Lower leg skin (tissue), 4 donors: Measurements from ENCODE around the gene LETM1. TPM values are rescaled to one million over a fixed set of nuclear protein-coding genes. Genes with fewer than 3 reads are reported as not detected.
"Not testable (repeated sequence)": the region's sequence is repeated elsewhere in the genome, so short reads cannot be mapped to it uniquely, and the experiment has no call there.

ENCODE experiments used
- DNase-seq, 2 donors: peaks; one replicate each; pipeline ENCODE4 v3.0.0-alpha.2; 2019; ENCODE audit warnings: low spot score in 2 of 2
- H3K4me3 ChIP-seq: fragments of 200-600 bp; sonication (generic); 2 replicates; pipeline ENCODE4 v1.5.1; 2017; ENCODE audit warnings: mild to moderate bottlenecking, low read depth; ENCODE audit not compliant: poor library complexity, severe bottlenecking
- CTCF ChIP-seq, 3 donors: fragments of 450-650 bp; IDR thresholded peaks; one replicate each; pipeline ENCODE4 v1.5.1; 2016; ENCODE audit warnings: antibody characterized with exemption in 3 of 3, mild to moderate bottlenecking in 3 of 3, moderate library complexity in 2 of 3
- POLR2A ChIP-seq, 2 donors: fragments of 450-650 bp; IDR thresholded peaks; one replicate each; pipeline ENCODE4 v1.6.1; 2016 to 2017; ENCODE audit warnings: antibody characterized with exemption in 2 of 2, mild to moderate bottlenecking in 1 of 2, moderate library complexity in 1 of 2
- WGBS, 2 donors: methylation state at CpG; one replicate each; pipeline ENCODE4 v1.1.5; 2018; 5-methylcytosine and 5-hydroxymethylcytosine counted together
- intact Hi-C: fragments of 100-400 bp; cut with DNase I; formaldehyde crosslinking; loops from one replicate; pipeline ENCODE4 v1.15.0; 2023; ENCODE audit warnings: low total_unique reads
- total RNA-seq, 4 donors: library from RNA; depleted of rRNA; stranded (reverse); fragments of >200 nt; gene quantifications; one replicate each; pipeline ENCODE4 v1.1.0, GENCODE V29; 2016

Gene LETM1
- total RNA-seq, 4 donors from 2014 or later, result 27.2 to 49.9 (median 39.0) TPM

DNA sequence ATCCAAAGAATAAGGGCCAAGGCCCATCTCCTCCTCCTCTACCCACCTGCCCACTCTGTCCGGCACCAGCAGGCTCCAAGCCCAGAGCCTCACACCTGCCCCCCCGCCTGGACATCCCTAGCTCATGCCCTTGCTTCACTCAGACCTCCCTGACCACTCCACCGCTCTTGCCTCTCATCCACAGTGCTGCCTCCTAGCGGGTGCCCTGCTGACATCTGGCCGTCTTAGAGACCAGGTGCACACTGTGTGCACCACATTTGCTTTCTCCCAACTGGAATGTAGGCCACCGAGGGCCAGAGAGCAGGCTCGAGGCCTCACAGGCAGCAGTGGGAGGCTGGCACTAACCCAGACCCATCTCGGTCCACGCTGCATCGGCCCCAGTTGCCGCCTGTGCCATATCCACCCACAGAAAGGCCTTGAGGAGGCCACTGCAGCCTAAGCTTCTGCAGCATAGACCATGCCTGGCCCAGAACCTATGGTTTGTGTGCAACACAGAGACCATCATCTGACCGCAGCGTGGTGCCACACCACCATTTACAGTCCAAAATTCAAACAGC, 13.5 kb downstream of the LETM1 start:
- DNase-seq, result no peak
- H3K4me3 ChIP-seq, result no peak overlapping the region
- TF ChIP-seq CTCF (IDR thresholded peaks at IDR 0.05), result no peak
- TF ChIP-seq POLR2A (IDR thresholded peaks at IDR 0.05), result no peak
- 91 to 95% methylated on average over 13 of the region's 13 CpGs for WGBS, 2 donors
- intact Hi-C loops, result no loop called here

DNA sequence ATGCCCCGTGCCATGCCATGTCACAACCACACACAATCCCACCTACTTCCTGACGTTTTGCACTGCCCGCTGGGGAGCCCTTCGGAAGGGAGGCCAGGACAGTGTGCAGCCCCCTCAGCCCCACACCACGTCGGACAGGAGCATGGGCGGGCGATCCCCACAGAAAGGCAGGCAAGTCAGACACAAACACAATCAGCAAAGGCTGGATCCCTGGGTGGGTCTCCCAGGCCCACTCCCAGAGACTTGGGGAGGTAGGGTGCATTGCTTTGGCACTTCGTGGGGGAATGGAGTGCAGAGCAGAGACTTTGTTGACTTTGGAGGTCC, 14.1 kb downstream of the LETM1 start:
- no peak for DNase-seq
- no peak overlapping the region for H3K4me3 ChIP-seq
- intact Hi-C loops, result no loop called here
- WGBS, 2 donors, result 89 to 92% methylated on average over 9 of the region's 9 CpGs
- TF ChIP-seq POLR2A (IDR thresholded peaks at IDR 0.05), result no peak
- no peak for TF ChIP-seq CTCF (IDR thresholded peaks at IDR 0.05)

DNA sequence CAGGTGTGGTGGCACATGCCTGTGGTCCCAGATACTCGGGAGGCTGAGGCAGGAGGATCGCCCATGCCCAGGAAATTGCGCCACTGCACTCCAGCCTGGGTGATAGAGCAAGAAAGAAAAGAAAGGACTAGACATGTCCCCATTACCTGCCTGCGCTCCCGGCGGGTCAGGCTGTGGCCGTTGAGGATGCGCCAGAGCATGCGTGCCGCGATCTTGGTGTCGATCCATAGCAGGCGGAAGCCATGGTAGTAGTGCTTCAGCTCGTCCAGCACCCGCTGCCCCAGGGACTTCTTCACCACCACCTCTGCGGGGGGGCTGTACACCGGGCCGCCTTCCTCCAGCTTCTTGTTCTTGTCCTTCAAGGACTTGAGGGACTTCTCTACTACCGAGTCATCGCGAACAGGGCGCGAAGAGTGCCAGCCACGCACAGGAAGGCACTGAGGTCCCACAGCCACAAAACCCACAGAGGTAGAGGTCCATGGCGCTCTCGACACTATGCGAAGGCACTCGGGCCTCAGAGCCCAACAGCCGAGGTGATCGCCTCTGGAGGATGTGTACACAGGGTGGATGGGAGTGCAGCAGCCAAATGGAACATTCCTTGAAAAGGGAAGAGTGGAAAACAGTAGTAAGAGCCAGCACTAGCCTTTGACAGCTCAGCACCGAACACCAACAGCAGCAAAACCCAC, 14.6 kb downstream of the LETM1 start:
- WGBS, 2 donors, result 92 to 93% methylated on average over 31 of the region's 31 CpGs
- TF ChIP-seq CTCF (IDR thresholded peaks at IDR 0.05) (no peak), POLR2A (IDR thresholded peaks at IDR 0.05) (no peak)
- intact Hi-C loops, result no loop called here
- no peak for DNase-seq
- H3K4me3 ChIP-seq, result no peak overlapping the region

DNA sequence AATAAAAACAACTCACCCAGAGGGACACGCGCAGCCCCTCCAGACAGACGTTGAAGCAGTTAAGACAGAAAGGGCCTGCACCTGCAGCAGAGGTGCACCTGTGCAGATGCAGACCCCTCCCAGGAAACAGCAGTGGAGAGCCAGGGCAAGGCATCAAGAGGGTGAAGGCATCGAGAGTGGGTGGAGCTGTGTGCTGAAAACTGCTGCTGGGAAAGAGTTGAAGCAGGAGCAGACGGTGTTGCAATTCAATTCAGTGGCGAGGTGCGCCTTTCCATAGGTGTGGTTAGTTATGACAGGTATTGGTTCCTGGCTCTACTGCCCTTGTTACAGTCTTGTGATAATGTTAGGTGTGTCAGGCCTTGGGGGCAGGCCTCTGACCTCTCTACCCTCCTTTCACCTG, 16.7 kb downstream of the LETM1 start:
- WGBS, 2 donors, result 75 to 83% methylated on average over 7 of the region's 7 CpGs
- no peak overlapping the region for H3K4me3 ChIP-seq
- intact Hi-C loops, result no loop called here
- DNase-seq, result no peak
- TF ChIP-seq CTCF (IDR thresholded peaks at IDR 0.05) (no peak), POLR2A (IDR thresholded peaks at IDR 0.05) (no peak)

DNA sequence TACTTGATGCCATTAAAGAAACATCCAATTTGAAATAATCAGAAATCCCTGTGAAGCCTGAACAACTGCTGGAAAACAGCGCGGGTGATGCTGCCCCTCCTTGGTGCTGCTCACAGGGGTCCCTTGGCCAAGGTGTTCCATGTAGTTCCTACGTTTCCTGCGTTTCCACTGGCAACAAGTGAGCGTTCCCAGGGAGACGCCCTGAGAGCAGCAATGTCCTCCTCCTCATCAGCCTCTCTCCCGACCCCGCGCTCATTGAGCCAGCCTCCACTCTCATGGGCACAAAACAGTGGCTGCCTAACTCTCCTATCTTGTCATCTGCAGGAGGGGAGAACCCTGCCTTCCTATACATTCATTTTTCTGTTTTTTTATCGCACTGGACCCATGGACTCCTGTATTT, 18.9 kb downstream of the LETM1 start:
- WGBS, 2 donors, result 91 to 95% methylated on average over 10 of the region's 10 CpGs
- TF ChIP-seq CTCF (IDR thresholded peaks at IDR 0.05) (no peak), POLR2A (IDR thresholded peaks at IDR 0.05) (no peak)
- DNase-seq, result no peak
- intact Hi-C loops, result no loop called here
- no peak overlapping the region for H3K4me3 ChIP-seq

DNA sequence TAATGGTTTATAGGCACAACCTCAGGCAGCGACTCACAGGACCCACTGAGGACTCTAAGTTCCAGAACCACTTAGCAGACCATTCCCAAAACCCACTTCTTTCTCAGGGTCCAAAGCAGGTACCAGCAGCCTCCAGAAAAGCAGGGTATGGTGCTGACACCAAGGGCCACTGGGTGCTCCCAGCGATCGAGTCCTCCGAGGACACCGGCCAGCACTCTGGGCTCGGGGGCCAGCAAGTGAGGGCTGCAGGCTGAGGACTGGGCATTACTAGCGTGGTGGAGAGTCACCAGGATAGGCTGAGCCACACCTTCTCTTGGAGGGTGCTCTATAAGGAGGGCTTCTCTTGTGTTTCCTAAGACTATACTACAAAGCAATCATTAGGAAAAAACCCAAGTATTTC, 19.3 kb downstream of the LETM1 start:
- no peak for DNase-seq
- intact Hi-C loops, result no loop called here
- WGBS, 2 donors, result 96 to 98% methylated on average over 3 to 7 of the region's 7 CpGs

DNA sequence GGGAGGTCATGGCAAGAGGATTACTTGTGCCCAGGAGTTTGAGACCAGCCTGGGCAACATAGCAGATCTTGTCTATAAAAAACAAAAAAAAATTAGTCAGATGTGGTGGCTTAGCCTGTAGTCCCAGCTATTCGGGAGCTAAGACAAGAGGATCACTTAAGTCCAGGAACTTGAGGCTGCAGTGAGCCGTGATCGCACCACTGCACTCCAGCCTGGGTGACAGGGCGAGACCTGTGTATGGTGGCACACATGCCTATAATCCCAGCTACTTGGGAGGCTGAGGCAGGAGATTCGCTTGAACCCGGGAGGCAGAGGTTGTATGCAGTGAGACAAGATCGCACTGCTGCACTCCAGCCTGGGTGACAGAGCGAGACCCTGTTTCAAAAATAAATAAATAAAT, 20.1 kb downstream of the LETM1 start:
- H3K4me3 ChIP-seq, intact Hi-C loops, DNase-seq: not testable (repeated sequence)
- WGBS, 2 donors, result 96 to 97% methylated on average over 8 of the region's 8 CpGs

More for the DNA sequence above, 19.3 kb downstream of the LETM1 start:
- no peak overlapping the region for H3K4me3 ChIP-seq
- TF ChIP-seq CTCF (IDR thresholded peaks at IDR 0.05) (no peak), POLR2A (IDR thresholded peaks at IDR 0.05) (no peak)
